ENCODE data around the gene MTFP1. TPM values are rescaled to one million over a fixed set of nuclear protein-coding genes. Genes with fewer than 3 reads are reported as not detected.

Gene MTFP1
- total and polyA plus RNA-seq, 9 of the 15 experiments (the other 6 are each of a cell fraction or from before 2014, with no cell fraction given): 10.7 to 52.0 (median 30.1) TPM

- no peak for TF ChIP-seq RBM39 (optimal IDR thresholded peaks at IDR 0.05; ENCODE audit: low read depth, low read length)
- TF ChIP-seq CTBP1 (IDR thresholded peaks at IDR 0.05; ENCODE audit: borderline replicate concordance): no peak
- TF ChIP-seq ZKSCAN1 (IDR thresholded peaks at IDR 0.05; ENCODE audit: low read depth, low read length): no peak
- TF ChIP-seq BRD9 (IDR thresholded peaks at IDR 0.05; ENCODE audit: low read depth, partially characterized antibody): no peak
- TF ChIP-seq ZNF507 (tag; conservative IDR thresholded peaks at IDR 0.05): no peak
- no peak for TF ChIP-seq TEAD4 (IDR thresholded peaks at IDR 0.05; ENCODE audit: low read length)
- no peak for TF ChIP-seq TEAD4 (CRISPR knock-in tag; IDR thresholded peaks at IDR 0.05; ENCODE audit: borderline replicate concordance)
- peak; percentile 46 for TF ChIP-seq USF1 (CRISPR knock-in tag; IDR thresholded peaks at IDR 0.05)
- TF ChIP-seq IFI16 (CRISPR knock-in tag; IDR thresholded peaks at IDR 0.05): no peak
- TF ChIP-seq HMBOX1 (IDR thresholded peaks at IDR 0.05): no peak
- no peak for TF ChIP-seq YBX1 (IDR thresholded peaks at IDR 0.05)
- no peak for TF ChIP-seq SETDB1 (IDR thresholded peaks at IDR 0.05; ENCODE audit: low read length)
- TF ChIP-seq PURB (CRISPR knock-in tag; IDR thresholded peaks at IDR 0.05; ENCODE audit: low read depth): no peak
- TF ChIP-seq TBL1XR1 (IDR thresholded peaks at IDR 0.05; ENCODE audit: low read length in 2 of 2): no peak
- TF ChIP-seq BRF1 (IDR thresholded peaks at IDR 0.05; ENCODE audit: borderline replicate concordance, extremely low read depth, insufficient read length): no peak
- TF ChIP-seq BHLHE40 (IDR thresholded peaks at IDR 0.05; ENCODE audit: low read length): peak; percentile 65
- TF ChIP-seq PRDM10 (IDR thresholded peaks at IDR 0.05; ENCODE audit: partially characterized antibody): peak; percentile 6
- no peak for TF ChIP-seq TEAD1 (CRISPR knock-in tag; IDR thresholded peaks at IDR 0.05)
- 0 out of 2 replicates have a peak, but pooled peaks have one; percentile 12 for TF ChIP-seq ZNF24 (IDR thresholded peaks at IDR 0.05)
- no peak for TF ChIP-seq HMGN3 (IDR thresholded peaks at IDR 0.05; ENCODE audit: borderline replicate concordance, extremely low read depth, insufficient read length, low read depth, low read length)
- TF ChIP-seq ID3 (CRISPR knock-in tag; IDR thresholded peaks at IDR 0.05): no peak
- no peak for TF ChIP-seq ID3 (tag; IDR thresholded peaks at IDR 0.05)
- peak in 1 of 2 experiments; percentile 54; a peak in 1 of 4 replicates for TF ChIP-seq MAZ (CRISPR knock-in tag; conservative IDR thresholded peaks at IDR 0.05 in 1 of 2, IDR thresholded peaks at IDR 0.05 in 1 of 2)
- TF ChIP-seq CHCHD3 (CRISPR knock-in tag; IDR thresholded peaks at IDR 0.05): no peak
These were observed at the start of gene MTFP1 (continued) for GRCh38 chr22:30425616-30426387.
